HL-60/S4 treated with retinoic acid at 250 ng/mL for 4 days and 3 days (cell line): ENCODE measurements around the gene DENND4B.
"Not testable (repeated sequence)": the region's sequence is repeated elsewhere in the genome, so short reads cannot be mapped to it uniquely, and the experiment has no call there.

Experiments
- in situ Hi-C: fragments of 300-500 bp; cut with MboI; formaldehyde crosslinking; loops from 2 replicates; pipeline ENCODE4 v1.7.0; 2022; ENCODE audit warnings: low sequenced_read_pairs

Gene DENND4B

DNA sequence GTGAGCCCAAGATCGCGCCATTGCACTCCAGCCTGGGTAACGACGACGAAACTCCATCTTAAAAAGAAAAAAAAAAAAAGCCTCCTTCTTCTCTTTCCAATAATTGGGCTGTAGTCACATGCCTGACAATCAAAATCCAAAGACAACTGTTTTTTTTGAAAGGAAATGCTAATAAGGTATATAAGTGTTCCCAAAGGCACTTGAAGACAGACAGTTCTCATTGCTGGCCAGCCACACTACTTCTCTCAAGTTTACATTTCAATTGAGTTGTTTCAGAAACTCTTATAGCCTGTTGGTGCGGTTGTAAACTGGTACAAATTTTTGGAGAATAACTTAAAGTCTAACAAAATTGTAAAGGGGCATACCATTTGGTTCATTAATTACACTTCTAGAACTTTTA lies 47.0 kb downstream of the DENND4B start:
- in situ Hi-C loops, result no loop called here

- in situ Hi-C loops, result not testable (repeated sequence)
Observed at GRCh38 chr1:153895866-153896265, 50.7 kb downstream of the DENND4B start.

GRCh38 chr1:153891042-153891441 lies 55.5 kb downstream of the DENND4B start:
- in situ Hi-C loops, result not testable (repeated sequence)

DNA sequence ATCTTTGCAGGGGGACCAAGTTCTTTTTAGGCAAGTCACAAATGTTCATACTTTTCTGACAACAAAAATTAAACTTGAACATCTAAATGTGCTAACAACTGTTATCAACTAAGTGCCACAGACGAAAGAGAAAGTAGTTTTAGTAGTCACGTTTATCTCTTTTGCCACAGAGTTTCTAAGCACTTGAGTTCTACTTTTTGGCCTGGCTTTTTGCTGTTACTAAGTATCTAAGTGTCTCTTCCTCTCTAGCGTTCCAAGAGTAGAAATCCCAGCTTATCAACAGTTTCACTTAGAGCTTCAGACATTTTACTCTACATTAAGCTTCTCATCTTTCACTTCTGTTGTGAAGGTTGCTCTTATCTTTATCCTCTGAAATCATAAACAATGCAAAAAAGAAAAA lies 58.0 kb downstream of the DENND4B start:
- in situ Hi-C loops, result no loop called here

- in situ Hi-C loops, result no loop called here
Observed at GRCh38 chr1:153886127-153886526, 60.4 kb downstream of the DENND4B start.

- in situ Hi-C loops, result no loop called here
Observed at GRCh38 chr1:153883223-153883622, 63.3 kb downstream of the DENND4B start.

DNA sequence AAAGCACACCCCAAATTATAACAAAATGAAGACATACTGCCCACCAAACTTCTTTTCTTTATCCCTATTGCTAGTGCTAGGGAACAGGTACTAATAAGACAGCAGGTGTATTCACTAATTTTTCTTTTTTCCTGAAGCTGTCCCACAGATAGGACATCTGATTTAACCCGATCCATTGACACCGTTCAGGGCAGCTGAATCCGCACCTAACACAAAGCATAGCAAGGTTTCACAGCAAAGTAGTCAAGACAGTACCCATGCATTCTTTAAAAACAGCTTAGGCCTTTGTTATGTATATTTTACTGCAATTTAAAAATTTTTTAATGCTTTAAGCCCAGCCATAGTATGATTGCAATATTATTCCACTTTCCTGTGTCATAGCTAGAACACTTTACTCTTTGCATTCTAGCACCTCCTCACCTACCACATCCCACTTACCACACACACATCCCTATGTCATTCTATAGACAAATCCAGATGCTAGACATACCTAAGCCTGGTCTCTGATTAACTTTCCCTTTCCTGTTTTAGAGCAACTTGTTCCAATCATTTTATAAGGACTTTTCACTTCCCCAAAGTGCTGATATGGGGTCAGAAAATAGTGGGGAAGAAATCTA lies 64.1 kb downstream of the DENND4B start:
- in situ Hi-C loops, result no loop called here

DNA sequence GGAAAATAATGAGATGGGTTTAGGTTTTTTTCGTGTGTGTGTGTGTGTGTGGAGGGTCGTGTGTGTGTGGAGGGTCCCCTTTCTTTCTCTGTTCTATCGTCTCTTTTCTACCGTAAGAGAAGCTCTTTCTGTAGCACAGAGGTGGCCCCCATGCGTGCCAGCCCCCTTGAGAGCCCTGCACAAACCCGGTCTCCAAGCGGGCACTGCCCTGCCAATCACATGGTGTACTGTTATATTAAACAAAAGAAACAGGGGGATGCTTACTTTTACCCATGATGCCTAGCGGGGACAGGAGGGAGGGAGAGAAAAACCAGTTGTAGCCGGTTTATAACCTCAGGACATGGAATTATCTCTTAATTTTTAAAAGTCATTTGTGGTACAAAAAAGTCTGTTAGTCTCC lies 64.8 kb downstream of the DENND4B start:
- in situ Hi-C loops, result no loop called here

GRCh38 chr1:153880962-153881361 lies 65.6 kb downstream of the DENND4B start:
- in situ Hi-C loops, result no loop called here

DNA sequence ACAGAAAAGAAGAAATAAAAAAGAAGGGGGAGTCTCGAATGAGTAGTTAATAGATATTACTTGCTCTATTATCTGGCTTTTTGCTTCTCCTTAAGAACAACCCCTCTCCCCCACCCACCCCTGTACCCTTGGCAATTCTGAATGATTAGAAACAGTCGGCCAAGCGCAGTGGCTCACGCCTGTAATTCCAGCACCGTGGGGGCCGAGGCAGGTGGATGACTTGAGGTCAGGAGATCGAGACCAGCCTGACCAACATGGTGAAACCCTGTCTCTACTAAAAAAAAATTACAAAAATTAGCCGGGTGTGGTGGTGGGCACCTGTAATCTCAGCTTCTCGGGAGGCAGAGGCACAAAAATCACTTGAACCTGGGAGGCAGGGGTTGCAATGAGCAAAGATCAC lies 66.5 kb downstream of the DENND4B start:
- in situ Hi-C loops, result no loop called here
